HepG2 (cell line): ENCODE results near the gene ABCB8. TPM values are rescaled to one million over a fixed set of nuclear protein-coding genes. Genes with fewer than 3 reads are reported as not detected.

ENCODE experiments used
- BRCA1 ChIP-seq: sonication (generic); formaldehyde crosslinking; IDR thresholded peaks from 2 replicates; pipeline ENCODE4 v1.4.0; 2020; ENCODE audit warnings: missing genetic modification reagents
- CSRNP1 ChIP-seq: sonication (generic); formaldehyde crosslinking; IDR thresholded peaks from 2 replicates; pipeline ENCODE4 v1.8.1; 2023; ENCODE audit warnings: mild to moderate bottlenecking, missing genetic modification reagents
- DBP ChIP-seq: sonication (generic); formaldehyde crosslinking; IDR thresholded peaks from 2 replicates; pipeline ENCODE4 v1.4.0; 2020; ENCODE audit warnings: missing genetic modification reagents; ENCODE audit errors: not compliant biosample characterization
- GATAD1 ChIP-seq: IDR thresholded peaks from 2 replicates; pipeline ENCODE4 v1.6.1; 2016; ENCODE audit warnings: missing genetic modification reagents, missing compliant biosample characterization
- HNF4A ChIP-seq: sonication (generic); formaldehyde crosslinking; IDR thresholded peaks from 2 replicates; pipeline ENCODE4 v1.4.0; 2020; ENCODE audit warnings: missing genetic modification reagents
- MAFF ChIP-seq: IDR thresholded peaks from 2 replicates; pipeline ENCODE4 v1.6.1; 2011; ENCODE audit warnings: low read depth, low read length, improper control_type of control experiment
- MTERF4 ChIP-seq: sonication (generic); formaldehyde crosslinking; IDR thresholded peaks from 2 replicates; pipeline ENCODE4 v1.8.0; 2023; ENCODE audit warnings: mild to moderate bottlenecking, missing genetic modification reagents
- NFKBIZ ChIP-seq: IDR thresholded peaks from 2 replicates; pipeline ENCODE4 v1.6.1; 2018; ENCODE audit warnings: missing genetic modification reagents, missing compliant biosample characterization
- PPARG ChIP-seq: conservative IDR thresholded peaks from 2 replicates; pipeline ENCODE4 v1.6.1; 2016; ENCODE audit warnings: missing biosample characterization, missing genetic modification reagents
- RNF219 ChIP-seq: sonication (generic); formaldehyde crosslinking; IDR thresholded peaks from 2 replicates; pipeline ENCODE4 v1.5.0; 2020; ENCODE audit warnings: mild to moderate bottlenecking, missing genetic modification reagents
- SATB2 ChIP-seq: sonication (generic); formaldehyde crosslinking; IDR thresholded peaks from 2 replicates; pipeline ENCODE4 v1.5.0; 2020; ENCODE audit warnings: missing genetic modification reagents
- TAF15 ChIP-seq: fragments of 200-400 bp; formaldehyde crosslinking; IDR thresholded peaks from one replicate; pipeline ENCODE4 v1.6.1; 2018; ENCODE audit warnings: mild to moderate bottlenecking, low read depth, low read length; ENCODE audit not compliant: poor library complexity, severe bottlenecking
- ZBTB1 ChIP-seq: sonication (generic); formaldehyde crosslinking; IDR thresholded peaks from 2 replicates; pipeline ENCODE4 v1.4.0; 2020; ENCODE audit warnings: missing genetic modification reagents, borderline replicate concordance
- ZBTB49 ChIP-seq: sonication (generic); formaldehyde crosslinking; IDR thresholded peaks from 2 replicates; pipeline ENCODE4 v1.4.0; 2020; ENCODE audit warnings: missing genetic modification reagents, borderline replicate concordance
- ZNF326 ChIP-seq: sonication (generic); formaldehyde crosslinking; IDR thresholded peaks from 2 replicates; pipeline ENCODE4 v1.4.0; 2020; ENCODE audit warnings: missing genetic modification reagents, borderline replicate concordance
- ZNF562 ChIP-seq: sonication (generic); formaldehyde crosslinking; IDR thresholded peaks from 2 replicates; pipeline ENCODE4 v1.8.0; 2022; ENCODE audit warnings: missing genetic modification reagents, borderline replicate concordance
- ZNF770 ChIP-seq: sonication (generic); formaldehyde crosslinking; IDR thresholded peaks from 2 replicates; pipeline ENCODE4 v1.5.0; 2020; ENCODE audit warnings: mild to moderate bottlenecking, missing genetic modification reagents
- ZNF841 ChIP-seq: sonication (generic); formaldehyde crosslinking; IDR thresholded peaks from 2 replicates; pipeline ENCODE4 v1.8.1; 2023; ENCODE audit warnings: missing genetic modification reagents, borderline replicate concordance
- ZSCAN22 ChIP-seq: sonication (generic); formaldehyde crosslinking; IDR thresholded peaks from 2 replicates; pipeline ENCODE4 v1.4.0; 2020; ENCODE audit warnings: mild to moderate bottlenecking, missing genetic modification reagents
- polyA plus RNA-seq, 8 experiments: library from polyadenylated mRNA; depleted of rRNA in 3 of 8; stranded (reverse) in 7 of 8; unstranded in 1 of 8; fragments of >200 nt; fragmentation: Illumina TruSeq in 4 of 8; extraction: Trizol in 4 of 8; gene quantifications; 2 replicates each; pipeline versions ENCODE4 v1.2.1 to v1.2.3, GENCODE V29; 2011 to 2016; ENCODE audit warnings: low read depth in 4 of 8, missing spikeins in 1 of 8, mixed read lengths in 1 of 8; ENCODE audit not compliant: insufficient read depth in 1 of 8
- total RNA-seq, 5 experiments: library from RNA; depleted of rRNA; stranded (reverse); fragments of >200 nt; fragmentation: Illumina TruSeq; extraction: Trizol; gene quantifications; 2 replicates each; pipeline ENCODE4 v1.2.3, GENCODE V29; 2016; ENCODE audit warnings: low read depth in 1 of 5

Gene ABCB8
- total and polyA plus RNA-seq, 2 of the 13 experiments (the other 11 are each of a cell fraction or from before 2014, with no cell fraction given): 6.6 to 16.7 TPM

GRCh38 chr7:151080522-151081169 lies 52.4 kb downstream of the ABCB8 start, which contains the start of gene FASTK (continued):
- TF ChIP-seq ZNF770 (CRISPR knock-in tag) (peak; percentile 35; the same call in 1 of the 2 replicates), ZNF326 (CRISPR knock-in tag) (no peak), HNF4A (no peak), MAFF (no peak), SATB2 (CRISPR knock-in tag) (no peak), ZBTB49 (CRISPR knock-in tag) (no peak), NFKBIZ (CRISPR knock-in tag) (no peak; the same call in 1 of the 2 replicates), TAF15 (peak; percentile 31), DBP (CRISPR knock-in tag) (no peak), ZNF841 (no peak), MTERF4 (peak; percentile 79; the same call in 1 of the 2 replicates), ZBTB1 (CRISPR knock-in tag) (no peak), ZSCAN22 (no peak), CSRNP1 (0 out of 2 replicates have a peak, but pooled peaks have one; percentile 40), RNF219 (CRISPR knock-in tag) (no peak; the same call in 1 of the 2 replicates), BRCA1 (CRISPR knock-in tag) (no peak), GATAD1 (CRISPR knock-in tag) (peak; percentile 93), PPARG (CRISPR knock-in tag) (peak; percentile 31; the same call in 1 of the 2 replicates), ZNF562 (CRISPR knock-in tag) (no peak)
